ENCODE measurements around the gene AGAP1.

The AGAP1 gene

DNA sequence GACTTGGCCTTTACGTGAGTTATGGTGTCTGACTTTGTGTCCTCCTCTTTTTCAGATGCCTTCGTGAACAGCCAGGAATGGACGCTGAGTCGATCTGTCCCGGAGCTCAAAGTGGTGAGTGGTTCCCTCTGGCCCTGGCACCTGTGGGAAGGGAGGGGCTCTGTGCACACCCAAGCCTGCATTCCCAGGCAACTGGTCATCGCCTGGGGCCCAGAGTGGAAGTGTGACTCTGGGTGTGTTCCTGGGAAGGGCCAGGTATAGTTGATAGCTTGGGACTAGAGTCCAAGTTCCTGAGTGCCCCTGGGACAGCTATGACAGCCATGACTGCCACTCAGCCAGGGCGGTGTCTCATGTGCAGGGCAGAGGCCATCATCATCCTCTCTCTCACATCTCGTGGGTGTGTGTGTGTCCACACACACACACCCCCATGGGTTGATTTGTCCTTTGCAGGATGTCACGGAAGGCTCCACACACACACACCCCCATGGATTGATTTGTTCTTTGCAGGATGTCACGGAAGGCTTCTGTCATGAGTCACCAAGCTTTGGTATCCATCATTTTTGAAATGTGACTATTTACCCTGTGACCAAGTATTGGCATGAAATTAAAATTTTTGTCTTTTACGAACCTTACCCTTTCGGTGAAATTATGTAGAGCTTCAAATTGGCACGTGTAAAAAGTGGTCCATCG, 215.4 kb downstream of the AGAP1 start:
- H3K27me3 ChIP-seq (ENCODE audit: control insufficient read depth in 1 of 2, insufficient read depth in 2 of 2, low read length in 2 of 2) = no peaks in the 10 kb centered on the region
- H3K9me3 ChIP-seq (ENCODE audit: control insufficient read depth in 1 of 2, low read length in 2 of 2) = no peaks in the 10 kb centered on the region
- H3K36me3 ChIP-seq (ENCODE audit: control insufficient read depth in 1 of 2, insufficient read depth in 2 of 2, low read length in 2 of 2) = peaks cover 4 to 14% of the 10 kb centered on the region in 2 donors
- H3K4me1 ChIP-seq (ENCODE audit: control insufficient read depth in 1 of 2, insufficient read depth in 2 of 2, low read length in 2 of 2) = peaks cover 24 to 26% of the 10 kb centered on the region in 2 donors
- H3K27ac ChIP-seq (ENCODE audit: low read depth, low read length) = peak overlapping the region; percentile 54
- H3K9ac ChIP-seq (ENCODE audit: low read depth in 1 of 2, low read length in 2 of 2) = peak overlapping the region in 1 of 2 donors; percentile 50
- H3K4me3 ChIP-seq (ENCODE audit: low read depth in 1 of 2, low read length in 2 of 2) = peak overlapping the region; percentile 1 to 19

GRCh38 chr2:235709969-235710879, 216.4 kb downstream of the AGAP1 start:
- Histone ChIP-seq H3K27me3 (ENCODE audit: control insufficient read depth in 1 of 2, insufficient read depth in 2 of 2, low read length in 2 of 2) (no peaks in the 10 kb centered on the region), H3K4me1 (ENCODE audit: control insufficient read depth in 1 of 2, insufficient read depth in 2 of 2, low read length in 2 of 2) (peaks cover 24 to 26% of the 10 kb centered on the region in 2 donors), H3K9ac (ENCODE audit: low read depth in 1 of 2, low read length in 2 of 2) (no peak overlapping the region), H3K27ac (ENCODE audit: low read depth, low read length) (no peak overlapping the region), H3K9me3 (ENCODE audit: control insufficient read depth in 1 of 2, low read length in 2 of 2) (no peaks in the 10 kb centered on the region), H3K4me3 (ENCODE audit: low read depth in 1 of 2, low read length in 2 of 2) (no peak overlapping the region), H3K36me3 (ENCODE audit: control insufficient read depth in 1 of 2, insufficient read depth in 2 of 2, low read length in 2 of 2) (peaks cover 4 to 14% of the 10 kb centered on the region in 2 donors)

- Histone ChIP-seq H3K9me3 (ENCODE audit: control insufficient read depth in 1 of 2, low read length in 2 of 2) (no peaks in the 10 kb centered on the region), H3K9ac (ENCODE audit: low read depth in 1 of 2, low read length in 2 of 2) (no peak overlapping the region), H3K4me3 (ENCODE audit: low read depth in 1 of 2, low read length in 2 of 2) (no peak overlapping the region), H3K27ac (ENCODE audit: low read depth, low read length) (no peak overlapping the region), H3K4me1 (ENCODE audit: control insufficient read depth in 1 of 2, insufficient read depth in 2 of 2, low read length in 2 of 2) (peaks cover 24 to 26% of the 10 kb centered on the region in 2 donors), H3K27me3 (ENCODE audit: control insufficient read depth in 1 of 2, insufficient read depth in 2 of 2, low read length in 2 of 2) (no peaks in the 10 kb centered on the region), H3K36me3 (ENCODE audit: control insufficient read depth in 1 of 2, insufficient read depth in 2 of 2, low read length in 2 of 2) (peaks cover 4 to 14% of the 10 kb centered on the region in 2 donors)
Measured at GRCh38 chr2:235710933-235711332, 217.1 kb downstream of the AGAP1 start.

GRCh38 chr2:235711527-235711926, 217.7 kb downstream of the AGAP1 start:
- Histone ChIP-seq H3K27ac (ENCODE audit: low read depth, low read length) (no peak overlapping the region), H3K4me3 (ENCODE audit: low read depth in 1 of 2, low read length in 2 of 2) (no peak overlapping the region)

DNA sequence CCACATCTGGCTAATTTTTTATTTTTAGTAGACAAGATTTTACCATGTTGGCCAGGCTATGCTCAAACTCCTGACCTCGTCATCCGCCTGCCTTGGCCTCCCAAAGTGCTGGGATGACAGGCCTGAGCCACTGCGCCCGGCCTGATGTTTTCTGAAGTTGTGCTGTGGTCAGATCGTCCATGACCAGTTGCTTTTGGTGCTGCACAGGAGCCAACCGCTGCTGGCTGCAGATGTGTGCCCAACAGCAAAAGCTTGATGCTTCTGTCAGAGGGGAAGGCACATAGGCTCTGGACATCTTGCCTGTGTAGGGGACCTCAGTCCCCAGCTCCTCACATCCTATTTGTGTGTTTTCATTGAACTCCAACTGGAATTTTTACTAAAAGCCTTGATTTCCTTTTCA, 218.3 kb downstream of the AGAP1 start:
- Histone ChIP-seq H3K4me1 (ENCODE audit: control insufficient read depth in 1 of 2, insufficient read depth in 2 of 2, low read length in 2 of 2) (peaks cover 24 to 26% of the 10 kb centered on the region in 2 donors), H3K36me3 (ENCODE audit: control insufficient read depth in 1 of 2, insufficient read depth in 2 of 2, low read length in 2 of 2) (peaks cover 4 to 14% of the 10 kb centered on the region in 2 donors), H3K27me3 (ENCODE audit: control insufficient read depth in 1 of 2, insufficient read depth in 2 of 2, low read length in 2 of 2) (no peaks in the 10 kb centered on the region), H3K27ac (ENCODE audit: low read depth, low read length) (no peak overlapping the region), H3K9ac (ENCODE audit: low read depth in 1 of 2, low read length in 2 of 2) (no peak overlapping the region), H3K4me3 (ENCODE audit: low read depth in 1 of 2, low read length in 2 of 2) (no peak overlapping the region), H3K9me3 (ENCODE audit: control insufficient read depth in 1 of 2, low read length in 2 of 2) (no peaks in the 10 kb centered on the region)

More at GRCh38 chr2:235711527-235711926, 217.7 kb downstream of the AGAP1 start:
- Histone ChIP-seq H3K36me3 (ENCODE audit: control insufficient read depth in 1 of 2, insufficient read depth in 2 of 2, low read length in 2 of 2) (peaks cover 4 to 14% of the 10 kb centered on the region in 2 donors), H3K9me3 (ENCODE audit: control insufficient read depth in 1 of 2, low read length in 2 of 2) (no peaks in the 10 kb centered on the region), H3K27me3 (ENCODE audit: control insufficient read depth in 1 of 2, insufficient read depth in 2 of 2, low read length in 2 of 2) (no peaks in the 10 kb centered on the region), H3K9ac (ENCODE audit: low read depth in 1 of 2, low read length in 2 of 2) (no peak overlapping the region), H3K4me1 (ENCODE audit: control insufficient read depth in 1 of 2, insufficient read depth in 2 of 2, low read length in 2 of 2) (peaks cover 24 to 26% of the 10 kb centered on the region in 2 donors)

- Histone ChIP-seq H3K9ac (ENCODE audit: low read depth in 1 of 2, low read length in 2 of 2) (no peak overlapping the region), H3K4me1 (ENCODE audit: control insufficient read depth in 1 of 2, insufficient read depth in 2 of 2, low read length in 2 of 2) (peaks cover 19 to 21% of the 10 kb centered on the region in 2 donors), H3K36me3 (ENCODE audit: control insufficient read depth in 1 of 2, insufficient read depth in 2 of 2, low read length in 2 of 2) (peaks cover 4 to 14% of the 10 kb centered on the region in 2 donors), H3K4me3 (ENCODE audit: low read depth in 1 of 2, low read length in 2 of 2) (no peak overlapping the region), H3K27ac (ENCODE audit: low read depth, low read length) (no peak overlapping the region), H3K27me3 (ENCODE audit: control insufficient read depth in 1 of 2, insufficient read depth in 2 of 2, low read length in 2 of 2) (no peaks in the 10 kb centered on the region), H3K9me3 (ENCODE audit: control insufficient read depth in 1 of 2, low read length in 2 of 2) (no peaks in the 10 kb centered on the region)
Measured at GRCh38 chr2:235713189-235713588, 219.3 kb downstream of the AGAP1 start.

- no peaks in the 10 kb centered on the region for H3K27me3 ChIP-seq (ENCODE audit: control insufficient read depth in 1 of 2, insufficient read depth in 2 of 2, low read length in 2 of 2)
- H3K36me3 ChIP-seq (ENCODE audit: control insufficient read depth in 1 of 2, insufficient read depth in 2 of 2, low read length in 2 of 2) = peaks cover 4 to 14% of the 10 kb centered on the region in 2 donors
- no peaks in the 10 kb centered on the region for H3K4me1 ChIP-seq (ENCODE audit: control insufficient read depth in 1 of 2, insufficient read depth in 2 of 2, low read length in 2 of 2)
- H3K9me3 ChIP-seq (ENCODE audit: control insufficient read depth in 1 of 2, low read length in 2 of 2) = no peaks in the 10 kb centered on the region
- H3K4me3 ChIP-seq (ENCODE audit: low read depth in 1 of 2, low read length in 2 of 2) = no peak overlapping the region
- H3K27ac ChIP-seq (ENCODE audit: low read depth, low read length) = no peak overlapping the region
- no peak overlapping the region for H3K9ac ChIP-seq (ENCODE audit: low read depth in 1 of 2, low read length in 2 of 2)
Measured at GRCh38 chr2:235715601-235716000, 221.8 kb downstream of the AGAP1 start.

- Histone ChIP-seq H3K4me3 (ENCODE audit: low read depth in 1 of 2, low read length in 2 of 2) (no peak overlapping the region), H3K4me1 (ENCODE audit: control insufficient read depth in 1 of 2, insufficient read depth in 2 of 2, low read length in 2 of 2) (no peaks in the 10 kb centered on the region), H3K9me3 (ENCODE audit: control insufficient read depth in 1 of 2, low read length in 2 of 2) (no peaks in the 10 kb centered on the region), H3K9ac (ENCODE audit: low read depth in 1 of 2, low read length in 2 of 2) (no peak overlapping the region), H3K36me3 (ENCODE audit: control insufficient read depth in 1 of 2, insufficient read depth in 2 of 2, low read length in 2 of 2) (peaks cover 0 to 6% of the 10 kb centered on the region in 2 donors), H3K27me3 (ENCODE audit: control insufficient read depth in 1 of 2, insufficient read depth in 2 of 2, low read length in 2 of 2) (no peaks in the 10 kb centered on the region), H3K27ac (ENCODE audit: low read depth, low read length) (no peak overlapping the region)
Measured at GRCh38 chr2:235716875-235717496, 223.1 kb downstream of the AGAP1 start.

DNA sequence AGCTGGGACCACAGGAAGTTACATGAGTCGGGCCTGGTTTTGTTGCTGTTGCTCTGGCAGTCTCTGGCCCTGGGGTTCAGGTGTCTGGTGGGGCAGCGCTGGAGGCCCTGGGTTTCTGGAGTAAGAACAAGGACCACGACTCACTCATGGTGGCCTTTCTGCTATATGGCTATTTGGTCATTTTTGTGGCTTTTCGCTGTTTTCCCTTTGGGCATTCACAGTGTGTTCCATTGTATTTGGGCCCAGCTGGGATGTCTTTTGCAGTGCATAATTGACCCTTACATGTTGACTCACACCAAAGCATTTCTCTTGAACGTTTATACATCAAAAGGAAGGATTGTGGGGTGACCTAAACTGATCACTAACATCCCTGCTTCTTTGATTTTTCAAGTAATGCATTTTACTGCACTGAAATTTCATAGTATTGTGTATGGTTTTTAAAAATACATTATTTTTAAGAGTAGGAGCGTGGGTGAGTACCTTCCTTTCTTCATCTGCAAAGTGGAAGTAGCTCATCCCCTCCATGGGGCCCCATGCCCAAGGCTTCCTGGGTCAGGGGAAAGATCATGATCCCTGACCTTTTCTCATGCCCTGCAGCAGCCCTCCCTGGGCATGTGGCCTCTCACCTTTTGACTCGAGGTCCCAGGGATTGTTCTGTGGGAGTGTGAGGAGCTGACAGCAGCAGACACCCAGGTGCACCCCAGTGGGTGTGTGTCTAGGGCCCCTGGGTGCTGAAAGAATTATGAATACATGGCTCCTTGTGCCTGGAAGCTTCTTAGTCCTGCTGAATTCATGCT, 225.5 kb downstream of the AGAP1 start:
- Histone ChIP-seq H3K9me3 (ENCODE audit: control insufficient read depth in 1 of 2, low read length in 2 of 2) (no peaks in the 10 kb centered on the region), H3K36me3 (ENCODE audit: control insufficient read depth in 1 of 2, insufficient read depth in 2 of 2, low read length in 2 of 2) (peaks cover 0 to 9% of the 10 kb centered on the region in 2 donors), H3K4me1 (ENCODE audit: control insufficient read depth in 1 of 2, insufficient read depth in 2 of 2, low read length in 2 of 2) (peaks cover 0 to 4% of the 10 kb centered on the region in 2 donors), H3K27me3 (ENCODE audit: control insufficient read depth in 1 of 2, insufficient read depth in 2 of 2, low read length in 2 of 2) (no peaks in the 10 kb centered on the region), H3K27ac (ENCODE audit: low read depth, low read length) (no peak overlapping the region), H3K9ac (ENCODE audit: low read depth in 1 of 2, low read length in 2 of 2) (no peak overlapping the region), H3K4me3 (ENCODE audit: low read depth in 1 of 2, low read length in 2 of 2) (no peak overlapping the region)

All from duodenal mucosa (tissue), 2 donors.